GM06990 (cell line): Measurements from ENCODE around the gene PALD1.

ENCODE experiments used
- DNase-seq: peaks from one replicate; pipeline ENCODE4 v3.0.0-alpha.2; 2011; ENCODE audit not compliant: insufficient read length; ENCODE audit errors: extremely low read depth
- H3K27me3 ChIP-seq: replicated peaks from 2 replicates; pipeline ENCODE4 v1.6.0; 2011; ENCODE audit warnings: low read length; ENCODE audit not compliant: control insufficient read depth, insufficient read depth
- H3K36me3 ChIP-seq: 2 replicates; pipeline ENCODE4 v1.5.1; 2011; ENCODE audit warnings: low read length; ENCODE audit not compliant: control insufficient read depth, insufficient read depth
- H3K4me3 ChIP-seq: replicated peaks from 2 replicates; pipeline ENCODE4 v1.5.1; 2011; ENCODE audit warnings: low read depth, mild to moderate bottlenecking, control low read depth, low read length
- CTCF ChIP-seq: IDR thresholded peaks from 2 replicates; pipeline ENCODE4 v1.5.1; 2011; ENCODE audit warnings: low read length, control low read depth, mild to moderate bottlenecking, inconsistent platforms; ENCODE audit not compliant: insufficient read depth, poor library complexity, severe bottlenecking

Gene PALD1

GRCh38 chr10:70567603-70568002, 89.0 kb downstream of the PALD1 start:
- no peak for TF ChIP-seq CTCF
- no peak for DNase-seq

GRCh38 chr10:70568113-70568512, 89.5 kb downstream of the PALD1 start:
- H3K4me3 ChIP-seq = no peak overlapping the region
- no peaks in the 10 kb centered on the region; the same call in 1 of the 2 replicates for H3K36me3 ChIP-seq
- no peaks in the 10 kb centered on the region for H3K27me3 ChIP-seq
- no peak for TF ChIP-seq CTCF
- no peak for DNase-seq

More at GRCh38 chr10:70567603-70568002, 89.0 kb downstream of the PALD1 start:
- no peaks in the 10 kb centered on the region for H3K27me3 ChIP-seq
- no peaks in the 10 kb centered on the region; the same call in 1 of the 2 replicates for H3K36me3 ChIP-seq
- no peak overlapping the region for H3K4me3 ChIP-seq

- Histone ChIP-seq H3K36me3 (no peaks in the 10 kb centered on the region; the same call in 1 of the 2 replicates), H3K27me3 (no peaks in the 10 kb centered on the region), H3K4me3 (no peak overlapping the region)
- DNase-seq = no peak
- TF ChIP-seq CTCF = no peak
Observed at GRCh38 chr10:70568781-70569495, 90.4 kb downstream of the PALD1 start.

- no peak for TF ChIP-seq CTCF
- no peak for DNase-seq
- no peak overlapping the region for H3K4me3 ChIP-seq
- H3K36me3 ChIP-seq = no peaks in the 10 kb centered on the region; the same call in 1 of the 2 replicates
- H3K27me3 ChIP-seq = no peaks in the 10 kb centered on the region
Observed at GRCh38 chr10:70571236-70571635, 92.7 kb downstream of the PALD1 start.

- DNase-seq = no peak
Observed at GRCh38 chr10:70571636-70572439, 93.3 kb downstream of the PALD1 start.

More at GRCh38 chr10:70571636-70572439, 93.3 kb downstream of the PALD1 start:
- Histone ChIP-seq H3K4me3 (no peak overlapping the region), H3K36me3 (no peaks in the 10 kb centered on the region; the same call in 1 of the 2 replicates), H3K27me3 (no peaks in the 10 kb centered on the region)
- no peak for TF ChIP-seq CTCF
